Adrenal gland (tissue), 12 donors: ENCODE measurements around the gene TGOLN2. TPM values are rescaled to one million over a fixed set of nuclear protein-coding genes. Genes with fewer than 3 reads are reported as not detected.
A peak's percentile ranks its signal among the peaks of the same experiment; 100 is the strongest.

ENCODE experiments used
- DNase-seq, 7 donors: peaks; one replicate each; pipeline ENCODE4 v3.0.0-alpha.2; 2019 to 2020
- H3K27ac ChIP-seq, 5 donors: fragments of 200-600 bp; sonication (generic) in 4 of 5; 1 replicate in 3 of 5; 2 replicates in 2 of 5; pipeline versions ENCODE4 v1.5.1 to v1.8.0; 2016 to 2020; ENCODE audit warnings: mild to moderate bottlenecking in 1 of 5
- H3K27me3 ChIP-seq: fragments of 200-600 bp; 2 replicates; pipeline ENCODE4 v1.8.0; 2021
- H3K36me3 ChIP-seq, 2 donors: fragments of 200-600 bp; replicated peaks in 1 of 2; 1 replicate in 1 of 2; 2 replicates in 1 of 2; pipeline versions ENCODE4 v1.5.1 to v1.8.0; 2018 to 2022
- H3K4me1 ChIP-seq, 2 donors: fragments of 200-600 bp; replicated peaks in 1 of 2; 1 replicate in 1 of 2; 2 replicates in 1 of 2; pipeline versions ENCODE4 v1.5.1 to v1.8.0; 2018 to 2021
- H3K4me3 ChIP-seq, 4 donors: fragments of 200-600 bp; sonication (generic) in 3 of 4; one replicate each; pipeline ENCODE4 v1.5.1; 2016 to 2018
- H3K9me3 ChIP-seq, 3 donors: fragments of 200-600 bp; sonication (generic) in 1 of 3; replicated peaks in 1 of 3; 1 replicate in 2 of 3; 2 replicates in 1 of 3; pipeline versions ENCODE4 v1.5.1 to v1.8.0; 2016 to 2021
- POLR2A ChIP-seq, 2 donors: fragments of 450-650 bp; IDR thresholded peaks; one replicate each; pipeline ENCODE4 v1.6.1; 2017; ENCODE audit warnings: antibody characterized with exemption in 2 of 2, mild to moderate bottlenecking in 2 of 2, moderate library complexity in 1 of 2
- WGBS, 4 donors: extraction: QIAGEN DNeasy Blood & Tissue Kit in 2 of 4; methylation state at CpG; one replicate each; pipeline versions ENCODE4 v1.1.5 to v1.1.7; 2013 to 2017; 5-methylcytosine and 5-hydroxymethylcytosine counted together
- intact Hi-C, 2 donors: fragments of 100-400 bp; cut with DNase I; formaldehyde crosslinking; loops; one replicate each; pipeline versions ENCODE4 v1.14.1 to v1.15.0; 2022 to 2023
- polyA plus RNA-seq, 3 donors: library from polyadenylated mRNA; stranded (reverse); fragments of 200-250 nt in 2 of 3; fragments of 350-450 nt in 1 of 3; fragmentation: Illumina TruSeq in 1 of 3; extraction: RNeasy Lipid Tissue Mini Kit (QIAGEN cat#74804) in 1 of 3; gene quantifications; one replicate each; pipeline ENCODE4 v1.2.3, GENCODE V29; 2013 to 2014
- total RNA-seq, 9 donors: library from RNA; depleted of rRNA in 4 of 9; stranded (reverse); fragments of >200 nt in 4 of 9; fragments of 120-200 nt in 1 of 9; fragmentation: NEBNext Ultra II Directional in 1 of 9; extraction: Animal tissue kit (Norgen Biotek cat#: 25700) in 1 of 9; gene quantifications; one replicate each; pipeline versions ENCODE4 v1.1.0 to v1.2.4, GENCODE V29; 2013 to 2023
- TF ChIP-seq, protein P1 (sequence below), 6 experiments: fragments of 450-650 bp in 4 of 6; fragments of 200-600 bp in 2 of 6; sonication (generic) in 1 of 6; IDR thresholded peaks; 1 replicate in 5 of 6; 2 replicates in 1 of 6; pipeline versions ENCODE4 v1.5.1 to v1.8.0; 2016 to 2021; ENCODE audit warnings: antibody characterized with exemption in 6 of 6, mild to moderate bottlenecking in 2 of 6, moderate library complexity in 1 of 6
- donor health status: healthy with polysubstance abuse.
- donor health status: Bipolar disorder and iron deficiency.
- donor health status: DM: yes; HTN: yes; CAD: no.
- donor health status: DM: no; HTN: no; CAD: no.
- donor health status: DM: no; HTN: no; CAD: no.
- donor health status: DM: yes; HTN: yes; CAD: no.

The TGOLN2 gene
- total and polyA plus RNA-seq, 12 donors, result 14.8 to 186 (median 140) TPM

DNA sequence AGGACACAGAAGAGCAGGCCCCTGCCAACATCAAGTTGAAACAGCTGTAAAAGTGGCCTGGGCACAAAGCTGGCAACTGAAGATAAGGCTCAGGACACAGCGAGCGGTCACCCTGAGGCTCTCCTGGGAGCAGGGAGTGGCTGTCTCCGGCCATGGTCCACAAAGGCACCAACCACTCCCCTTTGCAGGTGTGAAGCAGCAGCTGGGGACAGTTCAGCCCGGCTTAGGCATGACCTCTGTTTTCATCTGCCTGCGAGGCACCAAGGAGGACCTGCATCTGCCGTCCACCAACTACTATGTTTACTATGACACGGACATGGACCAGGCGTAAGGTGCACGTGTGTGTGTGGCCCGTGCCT lies 12.9 kb downstream of the TGOLN2 start:
- Histone ChIP-seq H3K27ac (peak overlapping the region in 2 of 5 donors; percentile 71 to 87), H3K4me3 (no peak overlapping the region), H3K36me3 (peaks cover 0 to 50% of the 10 kb centered on the region in 2 donors), H3K9me3 (no peaks in the 10 kb centered on the region), H3K4me1 (peaks cover 0 to 40% of the 10 kb centered on the region in 2 donors), H3K27me3 (no peaks in the 10 kb centered on the region)
- no peak for DNase-seq
- WGBS, 4 donors, result 79 to 100% (median 91%) methylated on average over 4 to 10 of the region's 10 CpGs
- TF ChIP-seq POLR2A (IDR thresholded peaks at IDR 0.05), result no peak
- intact Hi-C loops, result no loop called here

DNA sequence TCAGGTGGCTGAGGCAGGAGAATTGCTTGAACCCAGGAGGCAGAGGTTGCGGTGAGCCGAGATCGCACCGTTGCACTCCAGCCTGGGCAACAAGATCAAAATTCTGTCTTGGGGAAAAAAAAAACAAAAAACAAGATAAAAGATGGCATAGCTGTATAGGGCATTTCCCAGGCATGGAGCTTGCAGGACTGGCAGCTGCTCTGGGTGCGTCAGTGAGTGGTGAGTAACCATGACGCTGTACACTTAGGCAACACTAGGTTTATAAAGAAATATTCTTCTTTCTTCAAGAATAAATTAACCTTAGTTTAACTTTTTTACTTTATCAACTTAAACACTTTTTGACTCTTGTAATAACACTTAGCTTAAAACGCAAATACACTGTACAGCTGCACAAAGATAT lies 15.4 kb downstream of the TGOLN2 start:
- H3K4me1 ChIP-seq, result peaks cover 5 to 35% of the 10 kb centered on the region in 2 donors
- WGBS, 4 donors, result 51 to 69% (median 58%) methylated on average over 7 of the region's 7 CpGs
- DNase-seq, result peak in 6 of 7 donors; percentile 53 to 88 (median 80)
- peaks cover 0 to 33% of the 10 kb centered on the region in 2 donors for H3K36me3 ChIP-seq
- H3K9me3 ChIP-seq, result no peaks in the 10 kb centered on the region
- H3K27me3 ChIP-seq, result no peaks in the 10 kb centered on the region
- intact Hi-C loops, result no loop called here
- no peak overlapping the region for H3K4me3 ChIP-seq
- no peak for TF ChIP-seq POLR2A (IDR thresholded peaks at IDR 0.05)
- TF ChIP-seq, protein P1, sequence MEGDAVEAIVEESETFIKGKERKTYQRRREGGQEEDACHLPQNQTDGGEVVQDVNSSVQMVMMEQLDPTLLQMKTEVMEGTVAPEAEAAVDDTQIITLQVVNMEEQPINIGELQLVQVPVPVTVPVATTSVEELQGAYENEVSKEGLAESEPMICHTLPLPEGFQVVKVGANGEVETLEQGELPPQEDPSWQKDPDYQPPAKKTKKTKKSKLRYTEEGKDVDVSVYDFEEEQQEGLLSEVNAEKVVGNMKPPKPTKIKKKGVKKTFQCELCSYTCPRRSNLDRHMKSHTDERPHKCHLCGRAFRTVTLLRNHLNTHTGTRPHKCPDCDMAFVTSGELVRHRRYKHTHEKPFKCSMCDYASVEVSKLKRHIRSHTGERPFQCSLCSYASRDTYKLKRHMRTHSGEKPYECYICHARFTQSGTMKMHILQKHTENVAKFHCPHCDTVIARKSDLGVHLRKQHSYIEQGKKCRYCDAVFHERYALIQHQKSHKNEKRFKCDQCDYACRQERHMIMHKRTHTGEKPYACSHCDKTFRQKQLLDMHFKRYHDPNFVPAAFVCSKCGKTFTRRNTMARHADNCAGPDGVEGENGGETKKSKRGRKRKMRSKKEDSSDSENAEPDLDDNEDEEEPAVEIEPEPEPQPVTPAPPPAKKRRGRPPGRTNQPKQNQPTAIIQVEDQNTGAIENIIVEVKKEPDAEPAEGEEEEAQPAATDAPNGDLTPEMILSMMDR (IDR thresholded peaks at IDR 0.05), result no peak
- peak overlapping the region; percentile 55 to 78 (median 72) for H3K27ac ChIP-seq

DNA sequence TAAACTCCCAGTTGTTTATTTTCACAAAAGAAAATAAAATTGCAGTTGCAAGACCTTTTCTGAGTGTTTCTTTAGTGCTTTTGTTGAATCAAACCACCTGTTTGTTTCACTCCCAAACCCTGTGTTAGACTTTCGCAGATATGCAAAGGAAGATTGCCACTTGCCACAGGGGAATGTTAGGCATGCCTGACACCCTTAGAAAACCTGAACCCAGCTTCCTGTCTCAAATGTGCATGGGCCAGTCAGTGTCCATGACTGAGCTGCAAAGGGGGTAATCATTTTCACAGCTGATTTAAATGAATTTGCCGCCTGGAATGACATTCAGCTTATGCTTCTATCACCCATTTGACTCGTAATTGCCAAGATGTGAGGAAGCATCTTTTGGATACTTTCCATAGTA lies 17.5 kb downstream of the TGOLN2 start:
- no peaks in the 10 kb centered on the region for H3K9me3 ChIP-seq
- peaks cover 0 to 22% of the 10 kb centered on the region in 2 donors for H3K36me3 ChIP-seq
- 84 to 89% (median 86%) methylated on average over 3 of the region's 3 CpGs for WGBS, 4 donors
- no peak overlapping the region for H3K4me3 ChIP-seq
- no peaks in the 10 kb centered on the region for H3K27me3 ChIP-seq
- intact Hi-C loops, result no loop called here
- no peak for DNase-seq
- H3K4me1 ChIP-seq, result peaks cover 5 to 35% of the 10 kb centered on the region in 2 donors
- TF ChIP-seq, protein P1 (IDR thresholded peaks at IDR 0.05), result no peak
- TF ChIP-seq POLR2A (IDR thresholded peaks at IDR 0.05), result no peak
- H3K27ac ChIP-seq, result peak overlapping the region in 1 of 5 donors; percentile 40

DNA sequence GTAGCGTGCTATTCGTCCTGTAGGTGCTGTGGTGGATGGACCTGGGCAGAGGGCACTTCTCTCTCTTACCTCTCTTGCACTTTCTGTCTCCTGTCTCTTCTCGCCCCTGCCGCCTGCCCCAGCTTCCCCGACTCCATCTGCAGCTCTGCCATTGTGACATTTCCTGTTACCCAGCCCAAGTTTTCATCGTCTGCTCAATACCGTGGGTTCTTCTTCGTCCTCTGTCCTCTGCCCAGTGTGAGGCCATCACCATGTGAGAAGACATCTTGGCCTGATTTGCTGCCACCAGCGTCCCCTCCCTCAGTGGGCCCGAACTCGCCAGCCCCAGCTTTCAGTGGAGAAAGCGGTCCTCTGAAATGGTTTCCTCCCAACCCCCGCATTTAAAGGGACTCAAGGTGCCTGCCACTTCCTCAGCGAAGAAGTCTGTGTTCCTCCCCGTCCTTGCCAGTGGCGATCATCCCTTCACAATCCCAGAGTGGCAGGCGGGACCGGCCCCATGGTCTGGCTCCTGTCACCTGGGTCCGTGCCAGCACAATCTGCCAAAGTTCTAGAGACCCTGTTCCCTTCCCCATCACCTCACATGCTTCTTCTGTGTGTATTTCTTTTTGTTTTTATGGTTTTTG lies 18.0 kb downstream of the TGOLN2 start:
- Histone ChIP-seq H3K36me3 (peaks cover 0 to 16% of the 10 kb centered on the region in 2 donors), H3K27ac (peak overlapping the region in 2 of 5 donors; percentile 40 to 52), H3K4me1 (peaks cover 5 to 35% of the 10 kb centered on the region in 2 donors), H3K27me3 (no peaks in the 10 kb centered on the region), H3K9me3 (no peaks in the 10 kb centered on the region), H3K4me3 (no peak overlapping the region)
- peak in 3 of 7 donors; percentile 23 to 38 (median 27) for DNase-seq
- TF ChIP-seq, protein P1 (IDR thresholded peaks at IDR 0.05), result no peak
- TF ChIP-seq POLR2A (IDR thresholded peaks at IDR 0.05), result no peak
- intact Hi-C loops, result no loop called here
- WGBS, 4 donors, result 62 to 69% (median 66%) methylated on average over 19 of the region's 19 CpGs
